RPMI7951 (cell line): ENCODE measurements around the gene RNF6. TPM values are rescaled to one million over a fixed set of nuclear protein-coding genes. Genes with fewer than 3 reads are reported as not detected.

Experiments
- total RNA-seq: library from RNA; depleted of rRNA; stranded (reverse); fragments of >200 nt; shearing (Covaris generic); gene quantifications from 2 replicates; pipeline ENCODE4 v1.2.3, GENCODE V29; 2014; rRNA removed

The RNF6 gene
- total RNA-seq, 1 experiment from 2014 or later, result 36.2 TPM

Other genes starting within 250 kb of the RNF6 start
- gene SHISA2, start 170.3 kb downstream of the RNF6 start, total RNA-seq, result 0.72 and 1.9 TPM in 2 replicates
- 12.9 and 18.9 TPM in 2 replicates for gene CDK8, start 31.8 kb upstream of the RNF6 start, total RNA-seq